Mesenchymal stem cell (in vitro differentiated cells and primary cell): ENCODE data around the gene GTF2A2.
"Not testable (repeated sequence)": the region's sequence is repeated elsewhere in the genome, so short reads cannot be mapped to it uniquely, and the experiment has no call there.

Experiments used
- DNase-seq: peaks from one replicate; pipeline ENCODE4 v3.0.0-alpha.2; 2013
- H2AFZ ChIP-seq: one replicate; pipeline ENCODE4 v1.6.1; 2013; ENCODE audit warnings: low read depth, mild to moderate bottlenecking, control low read depth, inconsistent platforms, low read length, moderate library complexity
- H2AK5ac ChIP-seq: 2 replicates; pipeline ENCODE4 v1.6.1; 2013; ENCODE audit warnings: low read length, moderate library complexity, mild to moderate bottlenecking, inconsistent platforms; ENCODE audit not compliant: severe bottlenecking
- H2BK120ac ChIP-seq: one replicate; pipeline ENCODE4 v1.6.1; 2013; ENCODE audit warnings: low read depth, mild to moderate bottlenecking, inconsistent platforms, low read length, moderate library complexity
- H2BK12ac ChIP-seq, 2 experiments: one replicate each; pipeline ENCODE4 v1.6.1; 2013; ENCODE audit warnings: inconsistent platforms in 2 of 2, low read length in 2 of 2, mild to moderate bottlenecking in 2 of 2, moderate library complexity in 2 of 2, control low read depth in 1 of 2
- H2BK15ac ChIP-seq: one replicate; pipeline ENCODE4 v1.6.1; 2013; ENCODE audit warnings: mild to moderate bottlenecking, low read depth, inconsistent platforms; ENCODE audit not compliant: poor library complexity, severe bottlenecking
- H2BK5ac ChIP-seq: 2 replicates; pipeline ENCODE4 v1.6.1; 2013; ENCODE audit warnings: low read depth, mild to moderate bottlenecking, low read length, control low read depth, inconsistent platforms; ENCODE audit not compliant: poor library complexity, severe bottlenecking
- H3K14ac ChIP-seq, 2 experiments: one replicate each; pipeline ENCODE4 v1.6.1; 2013; ENCODE audit warnings: inconsistent platforms in 2 of 2, low read length in 2 of 2, control low read depth in 1 of 2, mild to moderate bottlenecking in 1 of 2, moderate library complexity in 1 of 2
- H3K18ac ChIP-seq, 2 experiments: one replicate each; pipeline ENCODE4 v1.6.1; 2013; ENCODE audit warnings: inconsistent platforms in 2 of 2, low read length in 2 of 2, control low read depth in 1 of 2, low read depth in 1 of 2, mild to moderate bottlenecking in 1 of 2
- H3K23ac ChIP-seq, 2 experiments: one replicate each; pipeline ENCODE4 v1.6.1; 2013; ENCODE audit warnings: inconsistent platforms in 2 of 2, low read length in 2 of 2, mild to moderate bottlenecking in 2 of 2, moderate library complexity in 2 of 2, control low read depth in 1 of 2
- H3K27ac ChIP-seq: 2 replicates; pipeline ENCODE4 v1.5.1; 2013; ENCODE audit warnings: mild to moderate bottlenecking, moderate library complexity, low read length, control low read depth, inconsistent platforms; ENCODE audit not compliant: poor library complexity, severe bottlenecking
- H3K27me3 ChIP-seq, 2 experiments: 2 replicates each; pipeline versions ENCODE4 v1.6.1 to v1.7.0; 2013; ENCODE audit warnings: low read length in 2 of 2, mild to moderate bottlenecking in 2 of 2, moderate library complexity in 2 of 2, control low read depth in 1 of 2, inconsistent platforms in 1 of 2; ENCODE audit not compliant: control insufficient read depth in 1 of 2, insufficient read depth in 1 of 2
- H3K36me3 ChIP-seq, 2 experiments: 2 replicates each; pipeline versions ENCODE4 v1.6.1 to v1.7.0; 2013; ENCODE audit warnings: low read length in 2 of 2, control low read depth in 1 of 2, inconsistent platforms in 1 of 2, low read depth in 1 of 2, mild to moderate bottlenecking in 1 of 2; ENCODE audit not compliant: insufficient read depth in 2 of 2, control insufficient read depth in 1 of 2
- H3K4ac ChIP-seq, 2 experiments: one replicate each; pipeline ENCODE4 v1.6.1; 2013; ENCODE audit warnings: inconsistent platforms in 2 of 2, low read length in 2 of 2, mild to moderate bottlenecking in 2 of 2, moderate library complexity in 2 of 2, control low read depth in 1 of 2, low read depth in 1 of 2
- H3K4me1 ChIP-seq: 2 replicates; pipeline ENCODE4 v1.6.1; 2013; ENCODE audit warnings: low read depth, low read length, control low read depth; ENCODE audit not compliant: control insufficient read depth, insufficient read depth
- H3K4me2 ChIP-seq: 2 replicates; pipeline ENCODE4 v1.6.1; 2013; ENCODE audit warnings: low read length, mild to moderate bottlenecking, inconsistent platforms; ENCODE audit not compliant: poor library complexity, severe bottlenecking
- H3K4me3 ChIP-seq, 2 experiments: 2 replicates each; pipeline versions ENCODE4 v1.5.1 to v1.7.0; 2013; ENCODE audit warnings: low read length in 2 of 2, mild to moderate bottlenecking in 2 of 2, control low read depth in 1 of 2, low read depth in 1 of 2; ENCODE audit not compliant: insufficient read depth in 1 of 2
- H3K79me1 ChIP-seq: replicated peaks from 2 replicates; pipeline ENCODE4 v1.6.1; 2013; ENCODE audit warnings: mild to moderate bottlenecking, control low read depth, low read length, inconsistent platforms; ENCODE audit not compliant: poor library complexity, severe bottlenecking
- H3K9ac ChIP-seq: 2 replicates; pipeline ENCODE4 v1.7.0; 2013; ENCODE audit warnings: mild to moderate bottlenecking, low read length, moderate library complexity
- H3K9me3 ChIP-seq: 2 replicates; pipeline ENCODE4 v1.7.0; 2013; ENCODE audit warnings: mild to moderate bottlenecking, low read length; ENCODE audit not compliant: control insufficient read depth
- H4K8ac ChIP-seq: one replicate; pipeline ENCODE4 v1.6.1; 2013; ENCODE audit warnings: inconsistent platforms, mild to moderate bottlenecking, low read length, moderate library complexity
- H4K91ac ChIP-seq: one replicate; pipeline ENCODE4 v1.6.1; 2013; ENCODE audit warnings: mild to moderate bottlenecking, low read length, inconsistent platforms
- WGBS: methylation state at CpG from one replicate; pipeline ENCODE4 v1.1.7; 2013; ENCODE audit warnings: mixed read lengths; 5-methylcytosine and 5-hydroxymethylcytosine counted together

The GTF2A2 gene

DNA sequence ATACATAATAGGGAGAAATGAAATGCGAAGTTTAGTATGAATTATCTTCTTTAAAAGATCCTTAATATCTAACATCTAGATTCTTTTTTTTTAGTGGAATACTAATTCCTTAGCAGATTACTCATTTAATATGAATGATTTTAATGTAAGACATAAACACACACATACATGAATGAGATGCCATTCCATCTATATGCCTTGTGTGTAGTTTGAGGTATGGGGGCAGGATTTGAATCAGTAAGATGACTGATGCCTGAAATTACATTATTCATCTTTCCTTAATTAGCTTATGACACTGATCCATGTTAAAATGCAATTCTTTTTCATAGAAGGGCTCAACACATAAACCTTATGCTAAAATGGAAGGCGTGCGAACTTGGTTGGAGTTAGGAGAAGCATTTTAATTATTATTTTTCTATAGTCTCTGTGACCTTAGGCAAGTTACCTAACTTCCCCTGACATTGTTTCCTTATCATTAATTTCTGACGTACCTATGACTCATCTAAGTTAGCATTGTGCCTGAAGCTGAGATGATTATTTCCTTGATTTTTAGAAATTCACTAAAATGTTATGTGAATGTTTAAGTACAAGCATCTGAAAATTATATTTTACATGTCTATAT, 42.6 kb upstream of the GTF2A2 start:
- no peak overlapping the region for H4K8ac ChIP-seq
- no peak overlapping the region for H4K91ac ChIP-seq
- H3K9me3 ChIP-seq: no peaks in the 10 kb centered on the region
- no peaks in the 10 kb centered on the region for H3K36me3 ChIP-seq
- H2BK120ac ChIP-seq: no peak overlapping the region
- H3K27me3 ChIP-seq: peaks cover 0 to 3% of the 10 kb centered on the region in 2 experiments
- H2AFZ ChIP-seq: no peak overlapping the region
- no peak overlapping the region for H3K4ac ChIP-seq
- WGBS: no CpG with 5 or more reads among the region's 4 CpGs
- H3K27ac ChIP-seq: no peak overlapping the region
- no peak overlapping the region for H2BK15ac ChIP-seq
- H2AK5ac ChIP-seq: no peak overlapping the region
- no peak for DNase-seq
- no peaks in the 10 kb centered on the region for H3K79me1 ChIP-seq
- H3K9ac ChIP-seq: no peak overlapping the region
- H3K4me1 ChIP-seq: no peaks in the 10 kb centered on the region
- H3K4me3 ChIP-seq: no peak overlapping the region
- H2BK12ac ChIP-seq: no peak overlapping the region
- H3K18ac ChIP-seq: no peak overlapping the region
- no peak overlapping the region for H3K23ac ChIP-seq
- no peak overlapping the region for H2BK5ac ChIP-seq
- H3K14ac ChIP-seq: no peak overlapping the region
- no peak overlapping the region for H3K4me2 ChIP-seq

DNA sequence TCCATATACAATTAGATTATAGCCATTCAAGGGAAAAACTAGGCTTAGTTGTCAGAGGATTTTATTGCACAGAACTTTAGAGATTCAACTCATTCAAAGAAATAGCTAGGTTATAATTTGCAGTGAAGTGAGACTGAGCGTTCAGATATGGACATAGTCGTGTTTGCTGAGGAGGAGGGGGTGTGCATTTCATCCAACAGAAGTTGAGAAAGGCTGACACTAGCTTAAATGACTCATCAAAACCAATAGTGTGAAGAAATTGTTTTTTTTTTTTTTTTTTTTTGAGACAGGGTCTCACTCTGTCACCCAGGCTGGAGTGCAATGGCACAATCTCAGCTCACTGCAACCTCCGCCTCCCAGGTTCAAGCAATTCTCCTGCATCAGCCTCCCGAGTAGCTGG, 40.8 kb upstream of the GTF2A2 start:
- H3K9ac ChIP-seq, H2BK5ac ChIP-seq, H3K79me1 ChIP-seq, H3K14ac ChIP-seq, H4K91ac ChIP-seq, H3K4me3 ChIP-seq, H3K9me3 ChIP-seq, DNase-seq, H3K4me2 ChIP-seq, H3K27me3 ChIP-seq, H2BK15ac ChIP-seq, H3K23ac ChIP-seq, H2AK5ac ChIP-seq, H4K8ac ChIP-seq, H3K4ac ChIP-seq, H2BK12ac ChIP-seq, H2BK120ac ChIP-seq, H3K36me3 ChIP-seq, H3K4me1 ChIP-seq, H3K27ac ChIP-seq, H3K18ac ChIP-seq, H2AFZ ChIP-seq: not testable (repeated sequence)
- WGBS: 89% methylated on average over 4 of the region's 4 CpGs

DNA sequence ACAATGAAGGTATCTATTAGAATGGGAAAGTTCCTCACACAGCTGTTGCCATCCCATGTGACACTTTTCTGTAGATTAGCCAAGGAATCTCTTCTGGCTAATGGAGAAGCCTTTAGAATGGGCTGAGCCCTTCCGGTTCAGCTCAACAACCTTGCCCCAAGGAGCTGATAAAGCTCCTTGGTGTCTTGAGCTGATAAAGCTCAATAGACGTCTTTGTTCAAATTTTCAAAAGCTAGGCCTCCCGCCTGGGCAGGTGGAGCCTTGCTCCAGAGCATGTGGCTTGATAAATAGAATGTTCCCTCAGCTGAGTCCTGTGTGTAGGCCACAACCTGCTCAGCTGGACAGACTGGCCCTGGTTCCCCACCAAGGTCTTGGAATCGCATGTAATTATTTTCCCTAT, 39.0 kb upstream of the GTF2A2 start:
- Histone ChIP-seq H4K91ac (no peak overlapping the region), H3K36me3 (no peaks in the 10 kb centered on the region), H3K79me1 (no peaks in the 10 kb centered on the region), H2BK15ac (no peak overlapping the region), H3K9me3 (no peaks in the 10 kb centered on the region), H3K4me3 (no peak overlapping the region), H3K18ac (no peak overlapping the region), H3K27ac (no peak overlapping the region), H2BK12ac (no peak overlapping the region), H2AFZ (no peak overlapping the region), H3K23ac (no peak overlapping the region), H3K4me2 (no peak overlapping the region), H4K8ac (no peak overlapping the region), H2AK5ac (no peak overlapping the region), H3K4ac (no peak overlapping the region), H3K9ac (no peak overlapping the region), H3K27me3 (no peaks in the 10 kb centered on the region), H2BK5ac (no peak overlapping the region), H3K4me1 (no peaks in the 10 kb centered on the region), H2BK120ac (no peak overlapping the region), H3K14ac (no peak overlapping the region)
- DNase-seq: no peak
- 86% methylated on average over 4 of the region's 4 CpGs for WGBS

DNA sequence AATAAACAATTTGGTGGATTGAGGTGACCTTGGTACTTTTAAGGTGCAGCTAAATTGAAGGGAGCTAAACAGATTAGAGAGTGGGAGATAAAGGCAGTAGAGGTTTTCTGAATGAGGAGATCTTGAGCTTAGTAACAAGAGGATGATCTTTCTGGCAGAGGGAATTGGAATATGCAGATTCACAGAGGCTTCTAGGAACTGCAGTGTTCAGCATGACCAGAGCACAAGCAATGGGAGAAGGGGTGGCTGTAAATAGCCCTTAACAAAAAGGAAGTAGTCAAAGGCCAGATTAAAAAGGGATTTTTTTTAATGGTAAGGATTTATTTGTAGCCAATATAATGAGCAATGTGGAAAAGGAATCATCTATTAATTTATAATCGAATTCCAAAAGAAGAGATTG, 37.5 kb upstream of the GTF2A2 start:
- H3K36me3 ChIP-seq: no peaks in the 10 kb centered on the region
- H3K4me3 ChIP-seq: no peak overlapping the region
- H3K4me1 ChIP-seq: no peaks in the 10 kb centered on the region
- no peaks in the 10 kb centered on the region for H3K9me3 ChIP-seq
- H2BK15ac ChIP-seq: no peak overlapping the region
- H3K79me1 ChIP-seq: no peaks in the 10 kb centered on the region
- H4K91ac ChIP-seq: no peak overlapping the region
- H3K27ac ChIP-seq: no peak overlapping the region
- DNase-seq: no peak
- WGBS: 100% methylated on average over 1 of the region's 1 CpG
- no peak overlapping the region for H3K23ac ChIP-seq
- no peak overlapping the region for H3K4me2 ChIP-seq
- no peak overlapping the region for H3K4ac ChIP-seq
- H2AK5ac ChIP-seq: no peak overlapping the region
- no peak overlapping the region for H3K9ac ChIP-seq
- no peaks in the 10 kb centered on the region for H3K27me3 ChIP-seq
- H2BK5ac ChIP-seq: no peak overlapping the region
- H4K8ac ChIP-seq: no peak overlapping the region
- no peak overlapping the region for H2AFZ ChIP-seq
- H2BK120ac ChIP-seq: no peak overlapping the region
- no peak overlapping the region for H3K18ac ChIP-seq
- H3K14ac ChIP-seq: no peak overlapping the region
- H2BK12ac ChIP-seq: no peak overlapping the region
